H1 (cell line): ENCODE data around the gene MS4A7. TPM values are rescaled to one million over a fixed set of nuclear protein-coding genes. Genes with fewer than 3 reads are reported as not detected.

Experiments used
- CTCF ChIA-PET: fragments of 300-600 bp; sonication (Branson Sonifier 250); formaldehyde crosslinking; loops from one replicate; lab custom pipeline; 2021; ENCODE audit not compliant: partially characterized antibody; lab: Charles Lee
- POLR2A ChIA-PET: fragments of 300-600 bp; sonication (Branson Sonifier 250); formaldehyde crosslinking; loops from one replicate; lab custom pipeline; 2021; ENCODE audit warnings: inconsistent platforms; ENCODE audit not compliant: partially characterized antibody; lab: Charles Lee
- DNase-seq, 2 experiments: peaks; one replicate each; pipeline versions ENCODE4 v3.0.0 to v3.0.0-alpha.2; 2010 to 2022; ENCODE audit warnings: low spot score in 2 of 2, low read depth in 1 of 2, mixed read lengths in 1 of 2
- FAIRE-seq: peaks from 2 replicates; lab custom pipeline; 2011; peaks lifted over from hg19 to GRCh38; lab: Jason Lieb, UNC
- H2AFZ ChIP-seq: 2 replicates; pipeline ENCODE4 v1.8.1; 2012; ENCODE audit warnings: low read length, inconsistent platforms
- H2AK5ac ChIP-seq: 2 replicates; pipeline ENCODE4 v1.6.1; 2013; ENCODE audit warnings: low read depth, low read length
- H2BK120ac ChIP-seq: replicated peaks from 2 replicates; pipeline ENCODE3; 2013; ENCODE audit warnings: low read depth, low read length, inconsistent platforms
- H2BK12ac ChIP-seq: 2 replicates; pipeline ENCODE4 v1.6.1; 2013; ENCODE audit warnings: low read depth, low read length
- H2BK15ac ChIP-seq: 2 replicates; pipeline ENCODE4 v1.6.1; 2013; ENCODE audit warnings: low read length
- H2BK20ac ChIP-seq: 2 replicates; pipeline ENCODE4 v1.6.1; 2013; ENCODE audit warnings: low read length
- H2BK5ac ChIP-seq: 2 replicates; pipeline ENCODE4 v1.6.1; 2013; ENCODE audit warnings: low read depth, low read length
- H3K14ac ChIP-seq: 2 replicates; pipeline ENCODE4 v1.6.1; 2013; ENCODE audit warnings: inconsistent platforms; ENCODE audit not compliant: insufficient read length
- H3K18ac ChIP-seq: 2 replicates; pipeline ENCODE4 v1.6.1; 2013; ENCODE audit warnings: low read length; ENCODE audit errors: extremely low read depth
- H3K23ac ChIP-seq: 2 replicates; pipeline ENCODE4 v1.6.1; 2013; ENCODE audit warnings: inconsistent platforms; ENCODE audit not compliant: insufficient read length
- H3K23me2 ChIP-seq: 2 replicates; pipeline ENCODE4 v1.6.1; 2013; ENCODE audit warnings: low read depth, low read length
- H3K27ac ChIP-seq: 2 replicates; pipeline ENCODE4 v1.6.1; 2011; ENCODE audit warnings: low read depth, low read length, inconsistent platforms
- H3K27me3 ChIP-seq, 4 experiments: replicated peaks in 1 of 4; 1 replicate in 1 of 4; 2 replicates in 3 of 4; pipeline versions ENCODE4 v1.6.1 to v1.8.1; 2011 to 2013; ENCODE audit warnings: low read length in 3 of 4, mild to moderate bottlenecking in 3 of 4, inconsistent platforms in 2 of 4, mixed read lengths in 2 of 4, moderate library complexity in 1 of 4; ENCODE audit not compliant: control insufficient read depth in 3 of 4, insufficient read depth in 3 of 4; ENCODE audit errors: extremely low read depth in 1 of 4
- H3K36me3 ChIP-seq, 4 experiments: 2 replicates each; pipeline versions ENCODE4 v1.6.1 to v1.8.1; 2011 to 2013; ENCODE audit warnings: mild to moderate bottlenecking in 4 of 4, low read length in 3 of 4, moderate library complexity in 2 of 4, control low read depth in 1 of 4, inconsistent platforms in 1 of 4; ENCODE audit not compliant: insufficient read depth in 4 of 4, control insufficient read depth in 2 of 4
- H3K4ac ChIP-seq: replicated peaks from 2 replicates; pipeline ENCODE3; 2013; ENCODE audit warnings: low read length, low read depth, mixed read lengths, inconsistent platforms; ENCODE audit not compliant: insufficient read length
- H3K4me1 ChIP-seq, 4 experiments: replicated peaks in 1 of 4; 1 replicate in 1 of 4; 2 replicates in 3 of 4; pipeline versions ENCODE4 v1.6.1 to v1.8.1; 2011 to 2013; ENCODE audit warnings: low read length in 3 of 4, inconsistent platforms in 2 of 4, mixed read lengths in 1 of 4; ENCODE audit not compliant: insufficient read depth in 4 of 4, control insufficient read depth in 3 of 4
- H3K4me2 ChIP-seq, 2 experiments: 2 replicates each; pipeline versions ENCODE4 v1.6.1 to v1.8.1; 2011 to 2013; ENCODE audit warnings: low read depth in 2 of 2, low read length in 2 of 2, control low read depth in 1 of 2, inconsistent platforms in 1 of 2, mild to moderate bottlenecking in 1 of 2; ENCODE audit not compliant: insufficient read depth in 1 of 2
- H3K4me3 ChIP-seq, 4 experiments: fragments of 200-600, 300-600 bp in 1 of 4; sonication (generic), shearing (Covaris generic), sonication (Bioruptor Twin) in 1 of 4; 2 replicates each; pipeline versions ENCODE4 v1.5.1 to v1.8.1; 2011 to 2016; ENCODE audit warnings: low read length in 4 of 4, low read depth in 3 of 4, control low read depth in 2 of 4, inconsistent platforms in 2 of 4, mild to moderate bottlenecking in 2 of 4, mixed read lengths in 1 of 4, moderate library complexity in 1 of 4; ENCODE audit not compliant: insufficient read depth in 2 of 4; ENCODE audit errors: extremely low read depth in 1 of 4
- H3K56ac ChIP-seq: replicated peaks from 2 replicates; pipeline ENCODE3; 2013; ENCODE audit warnings: low read depth, mild to moderate bottlenecking, mixed read lengths, low read length, inconsistent platforms; ENCODE audit not compliant: insufficient read length
- H3K79me1 ChIP-seq: 2 replicates; pipeline ENCODE4 v1.6.1; 2013; ENCODE audit warnings: low read depth, low read length, control low read depth
- H3K79me2 ChIP-seq, 2 experiments: 2 replicates each; pipeline versions ENCODE4 v1.6.1 to v1.8.1; 2012 to 2013; ENCODE audit warnings: low read length in 2 of 2, mild to moderate bottlenecking in 2 of 2, inconsistent platforms in 1 of 2; ENCODE audit not compliant: insufficient read depth in 2 of 2, control insufficient read depth in 1 of 2
- H3K9ac ChIP-seq, 4 experiments: replicated peaks in 1 of 4; 1 replicate in 1 of 4; 2 replicates in 3 of 4; pipeline versions ENCODE4 v1.6.1 to v1.8.1; 2011 to 2013; ENCODE audit warnings: low read depth in 3 of 4, low read length in 3 of 4, control low read depth in 2 of 4, mild to moderate bottlenecking in 2 of 4, moderate library complexity in 2 of 4, inconsistent platforms in 1 of 4; ENCODE audit errors: extremely low read depth in 1 of 4
- H3K9me3 ChIP-seq, 2 experiments: 2 replicates each; pipeline versions ENCODE4 v1.6.1 to v1.8.1; 2012 to 2013; ENCODE audit warnings: mild to moderate bottlenecking in 2 of 2, moderate library complexity in 2 of 2, control low read depth in 1 of 2, inconsistent platforms in 1 of 2, low read depth in 1 of 2, low read length in 1 of 2, mixed read lengths in 1 of 2; ENCODE audit not compliant: insufficient read depth in 2 of 2
- H4K20me1 ChIP-seq, 2 experiments: replicated peaks in 1 of 2; 2 replicates each; pipeline versions ENCODE3 to v1.8.1; 2011 to 2013; ENCODE audit warnings: inconsistent platforms in 2 of 2, low read length in 2 of 2, mild to moderate bottlenecking in 1 of 2; ENCODE audit not compliant: insufficient read depth in 2 of 2, control insufficient read depth in 1 of 2
- H4K5ac ChIP-seq: 2 replicates; pipeline ENCODE4 v1.6.1; 2013; ENCODE audit warnings: low read length, low read depth, mixed read lengths, inconsistent platforms; ENCODE audit not compliant: insufficient read length
- H4K8ac ChIP-seq: 2 replicates; pipeline ENCODE4 v1.8.0; 2013; ENCODE audit warnings: mild to moderate bottlenecking, moderate library complexity, low read length, inconsistent platforms; ENCODE audit not compliant: insufficient read depth; ENCODE audit errors: extremely low read depth
- H4K91ac ChIP-seq: replicated peaks from 2 replicates; pipeline ENCODE3; 2013; ENCODE audit warnings: low read length, mixed read lengths, inconsistent platforms; ENCODE audit not compliant: insufficient read length
- ATF2 ChIP-seq: IDR thresholded peaks from 2 replicates; pipeline ENCODE4 v1.6.1; 2012; ENCODE audit warnings: low read length, inconsistent platforms
- BACH1 ChIP-seq: IDR thresholded peaks from 2 replicates; pipeline ENCODE4 v1.6.1; 2012; ENCODE audit warnings: low read length, improper control_type of control experiment
- CTCF ChIP-seq, 3 experiments: IDR thresholded peaks; 1 replicate in 2 of 3; 2 replicates in 1 of 3; pipeline versions ENCODE4 v1.5.1 to v1.6.1; 2011; ENCODE audit warnings: low read length in 3 of 3, mild to moderate bottlenecking in 3 of 3, inconsistent platforms in 2 of 3, low read depth in 1 of 3, moderate library complexity in 1 of 3; ENCODE audit not compliant: insufficient read depth in 1 of 3; ENCODE audit errors: control extremely low read depth in 1 of 3
- EP300 ChIP-seq, 2 experiments: IDR thresholded peaks; 1 replicate in 1 of 2; 2 replicates in 1 of 2; pipeline ENCODE4 v1.6.1; 2011 to 2012; ENCODE audit warnings: low read depth in 2 of 2, low read length in 2 of 2, mild to moderate bottlenecking in 2 of 2, borderline replicate concordance in 1 of 2, inconsistent platforms in 1 of 2, moderate library complexity in 1 of 2
- FOSL1 ChIP-seq: IDR thresholded peaks from 2 replicates; pipeline ENCODE4 v1.6.1; 2011; ENCODE audit warnings: mild to moderate bottlenecking, low read depth, low read length, moderate library complexity; ENCODE audit not compliant: insufficient read depth
- HDAC6 ChIP-seq: IDR thresholded peaks from one replicate; pipeline ENCODE4 v1.7.1; 2012; ENCODE audit warnings: low read depth, mild to moderate bottlenecking, inconsistent platforms, low read length, moderate library complexity
- SIN3A ChIP-seq, 2 experiments: IDR thresholded peaks in 1 of 2; conservative IDR thresholded peaks in 1 of 2; 2 replicates each; pipeline ENCODE4 v1.6.1; 2011 to 2012; ENCODE audit warnings: low read length in 2 of 2, improper control_type of control experiment in 1 of 2, low read depth in 1 of 2, mild to moderate bottlenecking in 1 of 2
- WGBS, 2 experiments: shearing (Covaris generic) in 1 of 2; methylation state at CpG; one replicate each; pipeline versions ENCODE4 v1.1.6 to v1.1.7; 2013 to 2015; ENCODE audit warnings: low lambda C conversion rate in 2 of 2, mixed read lengths in 2 of 2, inconsistent platforms in 1 of 2, low coverage in 1 of 2, missing lambda C conversion rate in 1 of 2; ENCODE audit not compliant: insufficient replicate concordance in 2 of 2, insufficient coverage in 1 of 2, insufficient read length in 1 of 2; ENCODE audit errors: extremely low coverage in 1 of 2, missing lambda C conversion rate in 1 of 2; 5-methylcytosine and 5-hydroxymethylcytosine counted together
- polyA plus RNA-seq, 7 experiments: library from polyadenylated mRNA; depleted of rRNA in 3 of 7; stranded (reverse) in 5 of 7; unstranded in 2 of 7; fragments of >200 nt in 5 of 7; fragments of 200-250 nt in 2 of 7; gene quantifications; 1 replicate in 5 of 7; 2 replicates in 1 of 7; 4 replicates in 1 of 7; pipeline versions ENCODE4 v1.2.1 to v1.2.3, GENCODE V29; 2011 to 2013; ENCODE audit warnings: missing spikeins in 2 of 7, mixed read lengths in 2 of 7
- total RNA-seq: library from RNA; stranded (reverse); fragmentation: NEBNext Ultra II Directional; extraction: Animal tissue kit (Norgen Biotek cat#: 25700); gene quantifications from 2 replicates; pipeline ENCODE4 v1.2.1, GENCODE V29; 2021

MS4A7 gene
- total and polyA plus RNA-seq, 2 of the 8 experiments (the other 6 are each of a cell fraction or from before 2014, with no cell fraction given): not detected

GRCh38 chr11:60377401-60378136 lies 763 bp upstream of the MS4A7 start:
- no peak overlapping the region for H2BK20ac ChIP-seq
- H4K20me1 ChIP-seq: no peaks in the 10 kb centered on the region
- H2BK120ac ChIP-seq: no peak overlapping the region
- H3K23me2 ChIP-seq: no peaks in the 10 kb centered on the region
- H3K79me2 ChIP-seq: no peaks in the 10 kb centered on the region
- no peak overlapping the region for H3K9ac ChIP-seq
- CTCF ChIA-PET: interaction anchor here (1.6 kb wide), 1 partner anchor 14 kb away, joined by 4 read pairs; no protein-coding TSS in a partner anchor
- H2BK12ac ChIP-seq: no peak overlapping the region
- no peak overlapping the region for H3K56ac ChIP-seq
- no peaks in the 10 kb centered on the region for H3K36me3 ChIP-seq
- H3K4ac ChIP-seq: no peak overlapping the region
- H3K18ac ChIP-seq: no peak overlapping the region
- H2AK5ac ChIP-seq: no peak overlapping the region
- H4K91ac ChIP-seq: no peak overlapping the region
- DNase-seq (no peak), FAIRE-seq (no peak)
- H3K79me1 ChIP-seq: no peaks in the 10 kb centered on the region
- POLR2A ChIA-PET: no interaction called here
- no peaks in the 10 kb centered on the region for H3K27me3 ChIP-seq
- no peak overlapping the region for H3K4me3 ChIP-seq
- no peak overlapping the region for H2AFZ ChIP-seq
- no peak overlapping the region for H3K23ac ChIP-seq
- H4K5ac ChIP-seq: no peak overlapping the region
- H3K4me1 ChIP-seq: no peaks in the 10 kb centered on the region
- no peak overlapping the region for H2BK15ac ChIP-seq
- 87% methylated on average over 2 of the region's 2 CpGs; no CpG with 5 or more reads in 1 of the 2 experiments for WGBS, 2 experiments
- H3K27ac ChIP-seq: no peak overlapping the region
- H3K14ac ChIP-seq: no peak overlapping the region
- no peak overlapping the region for H3K4me2 ChIP-seq
- no peaks in the 10 kb centered on the region for H3K9me3 ChIP-seq
- H2BK5ac ChIP-seq: no peak overlapping the region
- H4K8ac ChIP-seq: no peak overlapping the region
- no peak for TF ChIP-seq HDAC6
- no peak for TF ChIP-seq SIN3A (conservative IDR thresholded peaks at IDR 0.05 in 1 of 2, IDR thresholded peaks at IDR 0.05 in 1 of 2; ENCODE audit: low read depth in 1 of 2, low read length in 2 of 2)
- TF ChIP-seq CTCF (IDR thresholded peaks at IDR 0.05; ENCODE audit: control extremely low read depth in 1 of 3, insufficient read depth in 1 of 3, low read depth in 1 of 3, low read length in 3 of 3): no peak
- TF ChIP-seq BACH1: no peak
- TF ChIP-seq FOSL1: no peak
- no peak for TF ChIP-seq EP300 (IDR thresholded peaks at IDR 0.05; ENCODE audit: borderline replicate concordance in 1 of 2, low read depth in 2 of 2, low read length in 2 of 2)
- TF ChIP-seq ATF2: no peak
